Mesenchymal stem cell (in vitro differentiated cells and primary cell): ENCODE measurements around the gene MYO18B.

Experiments used
- DNase-seq: peaks from one replicate; pipeline ENCODE4 v3.0.0-alpha.2; 2013
- H2AFZ ChIP-seq: one replicate; pipeline ENCODE4 v1.6.1; 2013; ENCODE audit warnings: low read depth, mild to moderate bottlenecking, control low read depth, inconsistent platforms, low read length, moderate library complexity
- H2AK5ac ChIP-seq: 2 replicates; pipeline ENCODE4 v1.6.1; 2013; ENCODE audit warnings: low read length, moderate library complexity, mild to moderate bottlenecking, inconsistent platforms; ENCODE audit not compliant: severe bottlenecking
- H2BK120ac ChIP-seq: one replicate; pipeline ENCODE4 v1.6.1; 2013; ENCODE audit warnings: low read depth, mild to moderate bottlenecking, inconsistent platforms, low read length, moderate library complexity
- H2BK12ac ChIP-seq, 2 experiments: one replicate each; pipeline ENCODE4 v1.6.1; 2013; ENCODE audit warnings: inconsistent platforms in 2 of 2, low read length in 2 of 2, mild to moderate bottlenecking in 2 of 2, moderate library complexity in 2 of 2, control low read depth in 1 of 2
- H2BK15ac ChIP-seq: one replicate; pipeline ENCODE4 v1.6.1; 2013; ENCODE audit warnings: mild to moderate bottlenecking, low read depth, inconsistent platforms; ENCODE audit not compliant: poor library complexity, severe bottlenecking
- H2BK5ac ChIP-seq: 2 replicates; pipeline ENCODE4 v1.6.1; 2013; ENCODE audit warnings: low read depth, mild to moderate bottlenecking, low read length, control low read depth, inconsistent platforms; ENCODE audit not compliant: poor library complexity, severe bottlenecking
- H3K14ac ChIP-seq, 2 experiments: one replicate each; pipeline ENCODE4 v1.6.1; 2013; ENCODE audit warnings: inconsistent platforms in 2 of 2, low read length in 2 of 2, control low read depth in 1 of 2, mild to moderate bottlenecking in 1 of 2, moderate library complexity in 1 of 2
- H3K18ac ChIP-seq, 2 experiments: one replicate each; pipeline ENCODE4 v1.6.1; 2013; ENCODE audit warnings: inconsistent platforms in 2 of 2, low read length in 2 of 2, control low read depth in 1 of 2, low read depth in 1 of 2, mild to moderate bottlenecking in 1 of 2
- H3K23ac ChIP-seq, 2 experiments: one replicate each; pipeline ENCODE4 v1.6.1; 2013; ENCODE audit warnings: inconsistent platforms in 2 of 2, low read length in 2 of 2, mild to moderate bottlenecking in 2 of 2, moderate library complexity in 2 of 2, control low read depth in 1 of 2
- H3K27ac ChIP-seq: 2 replicates; pipeline ENCODE4 v1.5.1; 2013; ENCODE audit warnings: mild to moderate bottlenecking, moderate library complexity, low read length, control low read depth, inconsistent platforms; ENCODE audit not compliant: poor library complexity, severe bottlenecking
- H3K27me3 ChIP-seq, 2 experiments: 2 replicates each; pipeline versions ENCODE4 v1.6.1 to v1.7.0; 2013; ENCODE audit warnings: low read length in 2 of 2, mild to moderate bottlenecking in 2 of 2, moderate library complexity in 2 of 2, control low read depth in 1 of 2, inconsistent platforms in 1 of 2; ENCODE audit not compliant: control insufficient read depth in 1 of 2, insufficient read depth in 1 of 2
- H3K36me3 ChIP-seq, 2 experiments: 2 replicates each; pipeline versions ENCODE4 v1.6.1 to v1.7.0; 2013; ENCODE audit warnings: low read length in 2 of 2, control low read depth in 1 of 2, inconsistent platforms in 1 of 2, low read depth in 1 of 2, mild to moderate bottlenecking in 1 of 2; ENCODE audit not compliant: insufficient read depth in 2 of 2, control insufficient read depth in 1 of 2
- H3K4ac ChIP-seq, 2 experiments: one replicate each; pipeline ENCODE4 v1.6.1; 2013; ENCODE audit warnings: inconsistent platforms in 2 of 2, low read length in 2 of 2, mild to moderate bottlenecking in 2 of 2, moderate library complexity in 2 of 2, control low read depth in 1 of 2, low read depth in 1 of 2
- H3K4me1 ChIP-seq: 2 replicates; pipeline ENCODE4 v1.6.1; 2013; ENCODE audit warnings: low read depth, low read length, control low read depth; ENCODE audit not compliant: control insufficient read depth, insufficient read depth
- H3K4me2 ChIP-seq: 2 replicates; pipeline ENCODE4 v1.6.1; 2013; ENCODE audit warnings: low read length, mild to moderate bottlenecking, inconsistent platforms; ENCODE audit not compliant: poor library complexity, severe bottlenecking
- H3K4me3 ChIP-seq, 2 experiments: 2 replicates each; pipeline versions ENCODE4 v1.5.1 to v1.7.0; 2013; ENCODE audit warnings: low read length in 2 of 2, mild to moderate bottlenecking in 2 of 2, control low read depth in 1 of 2, low read depth in 1 of 2; ENCODE audit not compliant: insufficient read depth in 1 of 2
- H3K79me1 ChIP-seq: replicated peaks from 2 replicates; pipeline ENCODE4 v1.6.1; 2013; ENCODE audit warnings: mild to moderate bottlenecking, control low read depth, low read length, inconsistent platforms; ENCODE audit not compliant: poor library complexity, severe bottlenecking
- H3K9ac ChIP-seq: 2 replicates; pipeline ENCODE4 v1.7.0; 2013; ENCODE audit warnings: mild to moderate bottlenecking, low read length, moderate library complexity
- H3K9me3 ChIP-seq: 2 replicates; pipeline ENCODE4 v1.7.0; 2013; ENCODE audit warnings: mild to moderate bottlenecking, low read length; ENCODE audit not compliant: control insufficient read depth
- H4K8ac ChIP-seq: one replicate; pipeline ENCODE4 v1.6.1; 2013; ENCODE audit warnings: inconsistent platforms, mild to moderate bottlenecking, low read length, moderate library complexity
- H4K91ac ChIP-seq: one replicate; pipeline ENCODE4 v1.6.1; 2013; ENCODE audit warnings: mild to moderate bottlenecking, low read length, inconsistent platforms
- WGBS: methylation state at CpG from one replicate; pipeline ENCODE4 v1.1.7; 2013; ENCODE audit warnings: mixed read lengths; 5-methylcytosine and 5-hydroxymethylcytosine counted together

MYO18B gene

GRCh38 chr22:25718135-25718840 is 23.7 kb upstream of the MYO18B start:
- DNase-seq, result no peak
- Histone ChIP-seq H2BK5ac (no peak overlapping the region), H2AFZ (no peak overlapping the region), H2BK120ac (no peak overlapping the region), H3K4me2 (no peak overlapping the region), H3K9ac (no peak overlapping the region), H3K23ac (no peak overlapping the region), H3K4ac (no peak overlapping the region), H3K27me3 (no peaks in the 10 kb centered on the region), H3K18ac (no peak overlapping the region), H4K91ac (no peak overlapping the region), H2BK12ac (no peak overlapping the region), H3K79me1 (no peaks in the 10 kb centered on the region), H3K4me3 (no peak overlapping the region), H3K36me3 (peaks cover 0 to 5% of the 10 kb centered on the region in 2 experiments), H3K9me3 (no peaks in the 10 kb centered on the region), H2BK15ac (no peak overlapping the region), H3K27ac (no peak overlapping the region), H2AK5ac (no peak overlapping the region), H3K14ac (no peak overlapping the region), H3K4me1 (no peaks in the 10 kb centered on the region), H4K8ac (no peak overlapping the region)
- WGBS, result 96% methylated on average over 8 of the region's 10 CpGs

- Histone ChIP-seq H3K4me3 (no peak overlapping the region), H3K4ac (no peak overlapping the region), H3K79me1 (no peaks in the 10 kb centered on the region), H4K8ac (no peak overlapping the region), H3K27ac (no peak overlapping the region), H3K14ac (no peak overlapping the region), H3K27me3 (peaks cover 0 to 6% of the 10 kb centered on the region in 2 experiments), H3K18ac (no peak overlapping the region), H2BK5ac (no peak overlapping the region), H3K9me3 (no peaks in the 10 kb centered on the region), H2AFZ (no peak overlapping the region), H2BK15ac (no peak overlapping the region), H4K91ac (no peak overlapping the region), H3K36me3 (no peaks in the 10 kb centered on the region), H3K9ac (no peak overlapping the region), H3K4me2 (no peak overlapping the region), H2AK5ac (no peak overlapping the region), H2BK120ac (no peak overlapping the region), H2BK12ac (no peak overlapping the region), H3K23ac (no peak overlapping the region), H3K4me1 (no peaks in the 10 kb centered on the region)
- WGBS, result 95% methylated on average over 15 of the region's 16 CpGs
- DNase-seq, result no peak
Measured at GRCh38 chr22:25722223-25722622, 19.8 kb upstream of the MYO18B start.

GRCh38 chr22:25722626-25723025 is 19.4 kb upstream of the MYO18B start:
- H3K4ac ChIP-seq, result no peak overlapping the region
- H3K14ac ChIP-seq, result no peak overlapping the region
- no peak overlapping the region for H3K4me3 ChIP-seq
- no peak overlapping the region for H3K23ac ChIP-seq
- no peaks in the 10 kb centered on the region for H3K36me3 ChIP-seq
- H4K8ac ChIP-seq, result no peak overlapping the region
- no peaks in the 10 kb centered on the region for H3K9me3 ChIP-seq
- H3K9ac ChIP-seq, result no peak overlapping the region
- no peak for DNase-seq
- H2BK120ac ChIP-seq, result no peak overlapping the region
- H3K4me1 ChIP-seq, result no peaks in the 10 kb centered on the region
- peaks cover 0 to 6% of the 10 kb centered on the region in 2 experiments for H3K27me3 ChIP-seq
- H3K18ac ChIP-seq, result no peak overlapping the region
- H3K79me1 ChIP-seq, result no peaks in the 10 kb centered on the region
- no peak overlapping the region for H2AFZ ChIP-seq
- no peak overlapping the region for H2AK5ac ChIP-seq
- no peak overlapping the region for H2BK5ac ChIP-seq
- no peak overlapping the region for H3K27ac ChIP-seq
- WGBS, result over 99% methylated on average over 3 of the region's 3 CpGs
- no peak overlapping the region for H2BK12ac ChIP-seq
- no peak overlapping the region for H3K4me2 ChIP-seq
- H4K91ac ChIP-seq, result no peak overlapping the region
- no peak overlapping the region for H2BK15ac ChIP-seq

GRCh38 chr22:25726241-25726640 is 15.7 kb upstream of the MYO18B start:
- no peaks in the 10 kb centered on the region for H3K36me3 ChIP-seq
- peaks cover 5 to 19% of the 10 kb centered on the region in 2 experiments for H3K27me3 ChIP-seq
- H3K4ac ChIP-seq, result no peak overlapping the region
- no peak overlapping the region for H2BK120ac ChIP-seq
- H3K4me2 ChIP-seq, result no peak overlapping the region
- no peak overlapping the region for H2AK5ac ChIP-seq
- no peak overlapping the region for H4K91ac ChIP-seq
- H3K27ac ChIP-seq, result no peak overlapping the region
- H3K14ac ChIP-seq, result no peak overlapping the region
- H4K8ac ChIP-seq, result no peak overlapping the region
- H2AFZ ChIP-seq, result no peak overlapping the region
- H3K4me3 ChIP-seq, result no peak overlapping the region
- no peak for DNase-seq
- no peak overlapping the region for H2BK12ac ChIP-seq
- H3K79me1 ChIP-seq, result no peaks in the 10 kb centered on the region
- no peak overlapping the region for H3K18ac ChIP-seq
- H3K4me1 ChIP-seq, result no peaks in the 10 kb centered on the region
- H3K9ac ChIP-seq, result no peak overlapping the region
- 53% methylated on average over 2 of the region's 4 CpGs for WGBS
- no peaks in the 10 kb centered on the region for H3K9me3 ChIP-seq
- H3K23ac ChIP-seq, result no peak overlapping the region
- no peak overlapping the region for H2BK5ac ChIP-seq
- no peak overlapping the region for H2BK15ac ChIP-seq
